Liver (tissue), 9 donors: ENCODE results near the gene SCRN3. TPM values are rescaled to one million over a fixed set of nuclear protein-coding genes. Genes with fewer than 3 reads are reported as not detected.

Source experiments
- DNase-seq: peaks from one replicate; pipeline ENCODE4 v3.0.0-alpha.2; 2017; ENCODE audit warnings: low spot score
- H3K27ac ChIP-seq, 2 donors: one replicate each; pipeline ENCODE4 v1.7.0; 2013; ENCODE audit warnings: inconsistent platforms in 2 of 2, low read length in 2 of 2, control low read depth in 1 of 2, low read depth in 1 of 2, mild to moderate bottlenecking in 1 of 2
- H3K27me3 ChIP-seq, 4 donors: one replicate each; pipeline versions ENCODE4 v1.6.1 to v1.7.0; 2013; ENCODE audit warnings: low read length in 3 of 4, inconsistent platforms in 1 of 4, mild to moderate bottlenecking in 1 of 4, moderate library complexity in 1 of 4; ENCODE audit not compliant: control insufficient read depth in 4 of 4, insufficient read depth in 4 of 4
- H3K36me3 ChIP-seq, 4 donors: one replicate each; pipeline versions ENCODE4 v1.6.1 to v1.7.0; 2013; ENCODE audit warnings: low read length in 3 of 4, mild to moderate bottlenecking in 3 of 4, low read depth in 1 of 4, moderate library complexity in 1 of 4; ENCODE audit not compliant: control insufficient read depth in 4 of 4, insufficient read depth in 3 of 4
- H3K4me1 ChIP-seq, 4 donors: one replicate each; pipeline versions ENCODE4 v1.6.1 to v1.7.0; 2013; ENCODE audit warnings: low read length in 3 of 4, mild to moderate bottlenecking in 3 of 4, moderate library complexity in 1 of 4; ENCODE audit not compliant: control insufficient read depth in 4 of 4, insufficient read depth in 4 of 4
- H3K4me3 ChIP-seq, 3 donors: one replicate each; pipeline versions ENCODE4 v1.6.1 to v1.7.0; 2013; ENCODE audit warnings: low read length in 3 of 3, control low read depth in 1 of 3, low read depth in 1 of 3, mild to moderate bottlenecking in 1 of 3
- H3K9ac ChIP-seq, 2 donors: one replicate each; pipeline ENCODE4 v1.7.0; 2013; ENCODE audit warnings: low read length in 2 of 2, mild to moderate bottlenecking in 2 of 2, moderate library complexity in 2 of 2, control low read depth in 1 of 2, low read depth in 1 of 2
- H3K9me3 ChIP-seq, 4 donors: one replicate each; pipeline versions ENCODE4 v1.6.1 to v1.7.0; 2013; ENCODE audit warnings: low read length in 3 of 4; ENCODE audit not compliant: control insufficient read depth in 4 of 4
- ATF3 ChIP-seq: IDR thresholded peaks from 2 replicates; pipeline ENCODE4 v1.6.1; 2016; ENCODE audit warnings: antibody characterized with exemption
- EGR1 ChIP-seq, 2 donors: IDR thresholded peaks; 2 replicates each; pipeline ENCODE4 v1.6.1; 2016 to 2018; ENCODE audit warnings: antibody characterized with exemption in 2 of 2, low read depth in 2 of 2
- FOXA2 ChIP-seq: IDR thresholded peaks from 2 replicates; pipeline ENCODE4 v1.6.1; 2016; ENCODE audit warnings: antibody characterized with exemption
- GABPA ChIP-seq, 2 donors: IDR thresholded peaks in 1 of 2; conservative IDR thresholded peaks in 1 of 2; 2 replicates each; pipeline ENCODE4 v1.6.1; 2016; ENCODE audit warnings: antibody characterized with exemption in 2 of 2, mild to moderate bottlenecking in 1 of 2, moderate library complexity in 1 of 2
- HNF4G ChIP-seq: IDR thresholded peaks from 2 replicates; pipeline ENCODE4 v1.6.1; 2016; ENCODE audit warnings: antibody characterized with exemption
- JUND ChIP-seq, 2 donors: IDR thresholded peaks; 2 replicates each; pipeline ENCODE4 v1.6.1; 2016; ENCODE audit warnings: antibody characterized with exemption in 2 of 2
- NR2F2 ChIP-seq: IDR thresholded peaks from 2 replicates; pipeline ENCODE4 v1.6.1; 2016; ENCODE audit warnings: antibody characterized with exemption
- RAD21 ChIP-seq, 2 donors: IDR thresholded peaks; 2 replicates each; pipeline ENCODE4 v1.6.1; 2016; ENCODE audit warnings: antibody characterized with exemption in 2 of 2, mild to moderate bottlenecking in 2 of 2
- RXRA ChIP-seq, 2 donors: IDR thresholded peaks; 2 replicates each; pipeline ENCODE4 v1.6.1; 2017 to 2018; ENCODE audit warnings: antibody characterized with exemption in 2 of 2, mild to moderate bottlenecking in 1 of 2
- SP1 ChIP-seq: IDR thresholded peaks from 2 replicates; pipeline ENCODE4 v1.6.1; 2018; ENCODE audit warnings: antibody characterized with exemption, mild to moderate bottlenecking
- TAF1 ChIP-seq: conservative IDR thresholded peaks from 2 replicates; pipeline ENCODE4 v1.6.1; 2016; ENCODE audit warnings: antibody characterized with exemption, mild to moderate bottlenecking
- WGBS: extraction: QIAGEN DNeasy Blood & Tissue Kit; methylation state at CpG from one replicate; pipeline ENCODE4 v1.1.7; 2013; 5-methylcytosine and 5-hydroxymethylcytosine counted together
- polyA plus RNA-seq, 2 donors: library from polyadenylated mRNA; stranded (reverse) in 1 of 2; unstranded in 1 of 2; fragments of 200-250 nt in 1 of 2; fragments of >200 nt in 1 of 2; fragmentation: Nextera tagmentation in 1 of 2; extraction: Ambion mirVana in 1 of 2; gene quantifications; one replicate each; pipeline versions ENCODE4 v1.2.1 to v1.2.3, GENCODE V29; 2013 to 2015
- total RNA-seq, 2 donors: library from RNA; depleted of rRNA; stranded (reverse); fragments of >200 nt; gene quantifications; one replicate each; pipeline ENCODE4 v1.2.3, GENCODE V29; 2014
- donor health status: healthy.
- donor health status: healthy.
- donor health status: healthy.
- donor health status: healthy.
- donor health status: healthy.

Gene SCRN3
- total and polyA plus RNA-seq, 4 donors, result 10.0 to 23.1 (median 13.2) TPM

- no peaks in the 10 kb centered on the region for H3K9me3 ChIP-seq
- no peaks in the 10 kb centered on the region for H3K4me1 ChIP-seq
- TF ChIP-seq ATF3 (no peak), SP1 (no peak), TAF1 (no peak), RAD21 (IDR thresholded peaks at IDR 0.05) (no peak), EGR1 (IDR thresholded peaks at IDR 0.05; ENCODE audit: low read depth in 2 of 2) (no peak), HNF4G (no peak), NR2F2 (no peak), RXRA (IDR thresholded peaks at IDR 0.05) (no peak), FOXA2 (no peak)
- no peak overlapping the region for H3K4me3 ChIP-seq
- H3K27me3 ChIP-seq, result no peaks in the 10 kb centered on the region
- no peak overlapping the region for H3K27ac ChIP-seq
- H3K9ac ChIP-seq, result no peak overlapping the region
- 86% methylated on average over 3 of the region's 3 CpGs for WGBS
- H3K36me3 ChIP-seq, result peaks cover 0 to 4% (median 0%) of the 10 kb centered on the region in 4 donors
- no peak for DNase-seq
Observed at GRCh38 chr2:174473796-174474195, 78.3 kb downstream of the SCRN3 start.

GRCh38 chr2:174477759-174478158, 82.2 kb downstream of the SCRN3 start:
- no peak for DNase-seq
- TF ChIP-seq ATF3 (no peak), JUND (IDR thresholded peaks at IDR 0.05) (no peak), GABPA (IDR thresholded peaks at IDR 0.05 in 1 of 2, conservative IDR thresholded peaks at IDR 0.05 in 1 of 2) (no peak), FOXA2 (no peak)
- no peak overlapping the region for H3K4me3 ChIP-seq
- H3K9me3 ChIP-seq, result no peaks in the 10 kb centered on the region
- no peaks in the 10 kb centered on the region for H3K4me1 ChIP-seq
- 90% methylated on average over 1 of the region's 1 CpG for WGBS
- no peak overlapping the region for H3K9ac ChIP-seq
- H3K36me3 ChIP-seq, result peaks cover 0 to 4% (median 3%) of the 10 kb centered on the region in 4 donors
- no peak overlapping the region for H3K27ac ChIP-seq
- no peaks in the 10 kb centered on the region for H3K27me3 ChIP-seq

Other genes with a start within 250 kb of the SCRN3 start
- 10 to 100 TPM; 23.4 to 38.1 TPM for gene OLA1, start 147.2 kb upstream of the SCRN3 start, total RNA-seq
- gene OLA1, start 147.2 kb upstream of the SCRN3 start, polyA plus RNA-seq, result 10 to 100 TPM; 28.3 to 36.3 TPM
- gene SP9, start 60.8 kb upstream of the SCRN3 start, total RNA-seq, result not detected
- not detected for gene SP9, start 60.8 kb upstream of the SCRN3 start, polyA plus RNA-seq
- gene GPR155, start 91.3 kb downstream of the SCRN3 start, total RNA-seq, result 1 to 10 TPM; 3.9 to 9.4 TPM
- gene GPR155, start 91.3 kb downstream of the SCRN3 start, polyA plus RNA-seq, result 1 to 10 TPM; 3.1 to 5.0 TPM
- gene WIPF1, start 202.1 kb downstream of the SCRN3 start, total RNA-seq, result 1 to 10 TPM; 7.3 to 7.7 TPM
- gene WIPF1, start 202.1 kb downstream of the SCRN3 start, polyA plus RNA-seq, result 1 to 10 TPM; 4.7 to 5.3 TPM